GM19043 (cell line): Measurements from ENCODE around the gene PTAR1.

Experiments
- ATAC-seq: cut with Tn5 transposase; IDR thresholded peaks from one replicate; pipeline ENCODE4 v1.9.1; 2021; ENCODE audit warnings: low read depth; ENCODE audit not compliant: unreplicated experiment

The PTAR1 gene

GRCh38 chr9:69674716-69675438 lies 84.9 kb downstream of the PTAR1 start:
- no peak for ATAC-seq

- no peak for ATAC-seq
Measured at GRCh38 chr9:69674112-69674685, 85.6 kb downstream of the PTAR1 start.

GRCh38 chr9:69673311-69673640 lies 86.5 kb downstream of the PTAR1 start:
- no peak for ATAC-seq

DNA sequence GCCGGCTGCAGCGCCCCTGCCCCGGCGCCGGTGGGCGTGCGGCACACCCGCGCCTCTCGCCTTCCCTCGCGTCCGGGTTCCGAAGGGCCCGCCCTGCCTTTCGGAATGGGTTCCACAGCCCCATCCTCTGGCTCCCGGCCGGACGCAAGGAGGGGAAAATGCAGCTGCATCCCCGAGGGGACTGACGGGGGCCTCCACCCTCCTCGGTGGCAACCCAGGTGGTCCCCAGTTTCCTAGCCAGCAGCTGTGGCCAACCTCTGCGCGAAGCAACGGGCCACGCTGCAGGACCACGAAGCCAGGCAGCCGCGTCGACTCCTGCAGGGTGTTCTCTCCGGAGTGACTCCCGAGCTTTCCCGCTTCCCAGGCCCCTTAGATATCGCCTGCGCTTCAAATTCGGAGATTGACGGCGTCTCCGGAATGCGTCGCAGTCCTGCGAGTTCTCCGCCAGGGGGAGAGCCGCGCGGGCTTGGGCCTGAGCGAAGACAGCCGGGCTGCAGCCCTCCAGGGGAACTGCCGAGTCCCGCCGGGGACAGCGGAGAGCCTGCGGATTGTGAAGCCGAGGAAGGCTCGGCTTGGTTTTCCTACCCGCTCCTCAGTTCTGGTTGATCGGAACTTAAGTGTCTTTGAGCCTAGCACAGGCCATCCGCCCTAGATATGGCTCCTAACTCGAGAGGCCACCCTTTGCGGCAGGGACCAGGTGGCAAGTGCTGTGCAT lies 87.1 kb downstream of the PTAR1 start:
- ATAC-seq = peak; percentile 88

- peak; percentile 20 for ATAC-seq
Measured at GRCh38 chr9:69671879-69672595, 87.8 kb downstream of the PTAR1 start, which contains the start of gene APBA1. Gene APBA1, minus strand, starts transcription at chr9:69672371.

DNA sequence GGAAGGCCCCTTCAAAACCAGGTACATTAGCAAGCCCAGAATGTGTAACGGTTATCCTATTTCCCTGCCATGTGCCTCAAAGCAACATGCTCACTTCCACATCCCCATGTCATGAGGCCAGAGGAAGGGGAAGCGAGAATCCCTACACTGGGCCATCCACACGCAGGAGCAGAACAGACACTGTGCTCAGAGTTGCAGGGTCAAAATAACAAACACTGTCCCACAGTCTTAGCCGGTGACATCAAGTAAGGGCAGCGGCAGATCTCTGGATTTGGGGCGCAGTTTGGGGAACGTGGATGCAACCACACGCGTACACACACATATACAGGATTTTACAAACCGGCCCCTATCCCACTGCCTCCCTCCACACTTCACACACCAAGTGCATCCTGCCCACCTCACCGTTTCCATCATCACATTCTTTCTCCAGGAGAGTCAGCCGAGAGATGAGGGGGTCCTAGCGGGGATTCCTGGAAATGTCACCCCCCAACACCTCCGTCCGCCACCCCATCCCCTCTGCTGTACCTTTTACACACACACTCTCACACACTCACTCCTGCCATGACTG lies 88.4 kb downstream of the PTAR1 start:
- no peak for ATAC-seq

DNA sequence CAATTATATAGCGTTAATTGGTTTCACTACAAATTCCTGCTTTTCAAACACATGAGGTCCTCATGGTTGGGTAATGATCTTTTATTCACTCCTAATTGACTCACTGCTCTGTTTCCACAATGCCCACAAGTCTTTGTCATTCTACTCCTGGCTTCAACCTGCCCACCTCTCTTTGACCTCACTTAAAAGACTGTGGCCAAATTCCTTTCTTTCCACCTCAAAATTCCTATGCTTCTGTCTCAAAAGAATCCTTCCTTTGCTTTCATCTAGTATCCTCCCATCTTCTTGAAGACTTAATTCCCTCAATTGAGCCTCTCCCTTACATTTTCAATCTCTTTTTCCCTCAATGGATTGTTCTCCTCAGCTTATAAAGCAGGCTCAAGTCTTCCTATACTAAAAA lies 92.5 kb downstream of the PTAR1 start:
- ATAC-seq = no peak

DNA sequence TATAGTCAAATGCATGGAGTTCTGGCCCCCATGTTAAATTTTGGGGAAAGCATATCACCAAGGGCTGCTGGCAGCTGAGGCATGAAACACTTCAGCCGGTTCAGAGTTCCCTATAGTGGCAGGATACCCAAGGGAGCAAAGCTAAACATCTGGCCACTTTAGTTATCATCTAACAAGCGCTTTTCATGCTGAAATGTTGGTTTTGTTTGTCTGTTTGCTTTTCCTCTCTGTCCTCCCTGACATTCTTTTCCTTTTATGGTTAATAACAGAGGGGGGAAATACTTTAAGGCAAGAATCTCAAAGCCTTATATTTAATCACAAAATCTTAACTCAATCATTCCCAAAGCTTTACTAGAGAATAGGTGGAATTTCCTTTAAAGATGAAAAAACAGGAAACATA lies 99.5 kb downstream of the PTAR1 start:
- no peak for ATAC-seq
